ENCODE data around the gene CHRND. TPM values are rescaled to one million over a fixed set of nuclear protein-coding genes. Genes with fewer than 3 reads are reported as not detected.

The CHRND gene
- total and polyA plus RNA-seq, 4 donors: not detected

DNA sequence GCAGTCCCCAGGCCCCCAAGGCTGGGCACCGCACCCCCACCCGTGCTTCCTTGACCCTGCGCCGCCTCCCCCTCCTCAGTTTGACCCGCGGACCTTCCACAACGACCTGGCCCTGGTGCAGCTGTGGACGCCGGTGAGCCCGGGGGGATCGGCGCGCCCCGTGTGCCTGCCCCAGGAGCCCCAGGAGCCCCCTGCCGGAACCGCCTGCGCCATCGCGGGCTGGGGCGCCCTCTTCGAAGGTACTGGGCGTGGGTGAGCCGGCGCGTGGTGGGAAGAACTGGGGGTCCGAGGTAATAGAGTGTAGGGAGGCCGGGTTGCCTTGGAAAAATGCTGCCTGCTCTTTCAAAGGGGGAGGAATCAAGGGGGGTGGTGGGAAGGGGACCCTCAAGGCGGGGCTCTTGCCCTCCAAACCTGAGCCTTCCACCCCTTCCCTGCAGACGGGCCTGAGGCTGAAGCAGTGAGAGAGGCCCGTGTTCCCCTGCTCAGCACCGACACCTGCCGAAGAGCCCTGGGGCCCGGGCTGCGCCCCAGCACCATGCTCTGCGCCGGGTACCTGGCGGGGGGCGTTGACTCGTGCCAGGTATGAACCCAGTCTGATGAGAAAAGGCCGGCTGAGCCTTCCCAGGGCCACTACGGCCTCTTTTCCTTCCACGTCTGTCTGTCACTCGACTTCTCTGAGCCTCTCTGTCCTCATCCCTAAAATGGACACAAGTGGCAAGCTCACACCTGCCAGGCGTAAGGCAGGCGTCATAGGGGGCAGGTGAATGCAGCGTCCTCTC is 3.1 kb upstream of the CHRND start (continued):
- TF ChIP-seq EGR1 (IDR thresholded peaks at IDR 0.05; ENCODE audit: low read depth in 2 of 2) (no peak), SP1 (IDR thresholded peaks at IDR 0.05) (no peak), MAX (IDR thresholded peaks at IDR 0.05) (no peak), TAF1 (conservative IDR thresholded peaks at IDR 0.05) (no peak), RAD21 (IDR thresholded peaks at IDR 0.05) (no peak), HNF4A (conservative IDR thresholded peaks at IDR 0.05) (no peak)

- TF ChIP-seq EGR1 (IDR thresholded peaks at IDR 0.05; ENCODE audit: low read depth in 2 of 2): no peak
- TF ChIP-seq NR2F2 (IDR thresholded peaks at IDR 0.05): no peak
- TF ChIP-seq SP1 (IDR thresholded peaks at IDR 0.05): no peak
- no peak for TF ChIP-seq JUND (IDR thresholded peaks at IDR 0.05)
- no peak for TF ChIP-seq RXRA (IDR thresholded peaks at IDR 0.05)
- Histone ChIP-seq H3K9ac (ENCODE audit: low read depth in 1 of 2, low read length in 2 of 2) (no peak overlapping the region), H3K27me3 (ENCODE audit: control insufficient read depth in 4 of 4, insufficient read depth in 4 of 4, low read length in 3 of 4) (peaks cover 0 to 10% (median 5%) of the 10 kb centered on the region in 4 donors), H3K9me3 (ENCODE audit: control insufficient read depth in 4 of 4, low read length in 3 of 4) (no peaks in the 10 kb centered on the region), H3K4me3 (ENCODE audit: low read depth in 1 of 3, low read length in 3 of 3) (peak overlapping the region in 1 of 3 donors; percentile 22), H3K36me3 (ENCODE audit: control insufficient read depth in 4 of 4, insufficient read depth in 3 of 4, low read depth in 1 of 4, low read length in 3 of 4) (no peaks in the 10 kb centered on the region), H3K4me1 (ENCODE audit: control insufficient read depth in 4 of 4, insufficient read depth in 4 of 4, low read length in 3 of 4) (peaks cover 7 to 22% (median 13%) of the 10 kb centered on the region in 4 donors), H3K27ac (ENCODE audit: low read depth in 1 of 2, low read length in 2 of 2) (no peak overlapping the region)
- WGBS: 16% methylated on average over 16 of the region's 16 CpGs
- DNase-seq (ENCODE audit: low spot score): no peak
Measured at GRCh38 chr2:232523402-232523681, 2.6 kb upstream of the CHRND start.

DNA sequence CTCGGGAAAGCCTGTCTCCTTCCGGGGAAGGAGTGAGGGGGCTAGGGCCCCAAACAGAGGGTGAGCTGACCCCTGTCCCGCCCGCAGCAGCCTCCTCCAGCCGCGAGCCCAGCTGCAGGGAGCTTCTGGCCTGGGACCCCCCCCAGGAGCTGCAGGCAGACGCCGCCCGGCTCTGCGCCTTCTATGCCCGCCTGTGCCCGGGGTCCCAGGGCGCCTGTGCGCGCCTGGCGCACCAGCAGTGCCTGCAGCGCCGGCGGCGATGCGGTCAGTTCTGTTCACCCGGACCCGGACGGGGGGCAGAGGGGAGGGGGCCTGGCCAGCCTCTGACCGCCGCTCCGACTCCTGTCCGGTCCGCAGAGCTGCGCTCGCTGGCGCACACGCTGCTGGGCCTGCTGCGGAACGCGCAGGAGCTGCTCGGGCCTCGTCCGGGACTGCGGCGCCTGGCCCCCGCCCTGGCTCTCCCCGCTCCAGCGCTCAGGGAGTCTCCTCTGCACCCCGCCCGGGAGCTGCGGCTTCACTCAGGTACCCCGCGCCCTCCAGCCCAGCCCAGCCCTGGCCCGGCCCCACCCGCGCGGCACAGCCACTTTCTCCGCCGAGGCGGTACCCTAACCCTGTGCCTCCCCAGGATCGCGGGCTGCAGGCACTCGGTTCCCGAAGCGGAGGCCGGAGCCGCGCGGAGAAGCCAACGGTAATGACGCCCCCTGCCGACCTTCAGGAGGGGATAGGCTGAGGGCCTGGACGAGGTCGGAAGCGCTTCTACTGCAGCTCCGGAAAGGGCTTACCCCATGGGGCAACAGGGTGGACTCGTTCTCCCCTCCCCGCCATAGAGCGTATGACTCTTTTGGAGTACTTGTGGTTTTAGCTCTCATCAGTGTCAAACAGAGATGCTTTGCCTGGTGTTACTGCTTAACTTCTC is 2.0 kb upstream of the CHRND start:
- Histone ChIP-seq H3K9ac (ENCODE audit: low read depth in 1 of 2, low read length in 2 of 2) (no peak overlapping the region), H3K27ac (ENCODE audit: low read depth in 1 of 2, low read length in 2 of 2) (no peak overlapping the region), H3K36me3 (ENCODE audit: control insufficient read depth in 4 of 4, insufficient read depth in 3 of 4, low read depth in 1 of 4, low read length in 3 of 4) (no peaks in the 10 kb centered on the region), H3K4me1 (ENCODE audit: control insufficient read depth in 4 of 4, insufficient read depth in 4 of 4, low read length in 3 of 4) (peaks cover 7 to 22% (median 13%) of the 10 kb centered on the region in 4 donors), H3K9me3 (ENCODE audit: control insufficient read depth in 4 of 4, low read length in 3 of 4) (no peaks in the 10 kb centered on the region), H3K27me3 (ENCODE audit: control insufficient read depth in 4 of 4, insufficient read depth in 4 of 4, low read length in 3 of 4) (peaks cover 0 to 10% (median 5%) of the 10 kb centered on the region in 4 donors), H3K4me3 (ENCODE audit: low read depth in 1 of 3, low read length in 3 of 3) (peak overlapping the region in 1 of 3 donors; percentile 22)
- 2% methylated on average over 75 of the region's 75 CpGs for WGBS
- no peak for DNase-seq (ENCODE audit: low spot score)
- TF ChIP-seq RXRA (IDR thresholded peaks at IDR 0.05): no peak
- TF ChIP-seq RAD21 (IDR thresholded peaks at IDR 0.05): no peak
- no peak for TF ChIP-seq YY1 (IDR thresholded peaks at IDR 0.05)
- TF ChIP-seq HNF4A (conservative IDR thresholded peaks at IDR 0.05): no peak

DNA sequence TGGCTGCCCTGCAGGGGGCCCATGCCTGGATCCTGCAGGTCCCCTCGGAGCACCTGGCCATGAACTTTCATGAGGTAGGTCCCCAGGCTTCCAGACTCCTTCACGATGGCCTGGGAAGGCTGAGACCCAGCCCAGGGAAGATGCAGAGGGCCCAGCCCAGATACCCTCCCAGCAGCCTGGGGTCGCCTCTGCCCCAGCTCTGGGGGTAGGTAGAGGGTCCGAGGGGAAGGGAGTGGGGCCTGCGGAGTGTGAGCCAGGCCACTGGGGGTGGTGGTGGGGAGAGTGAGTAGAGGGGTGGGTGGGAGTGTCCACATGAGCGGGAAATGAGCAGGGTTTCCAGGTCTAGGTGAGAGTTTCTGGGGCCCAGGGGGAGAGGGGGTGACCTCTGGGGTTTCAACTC is 1.2 kb upstream of the CHRND start:
- H3K36me3 ChIP-seq (ENCODE audit: control insufficient read depth in 4 of 4, insufficient read depth in 3 of 4, low read depth in 1 of 4, low read length in 3 of 4): no peaks in the 10 kb centered on the region
- 64% methylated on average over 6 of the region's 6 CpGs for WGBS
- H3K4me3 ChIP-seq (ENCODE audit: low read depth in 1 of 3, low read length in 3 of 3): no peak overlapping the region
- peaks cover 7 to 22% (median 13%) of the 10 kb centered on the region in 4 donors for H3K4me1 ChIP-seq (ENCODE audit: control insufficient read depth in 4 of 4, insufficient read depth in 4 of 4, low read length in 3 of 4)
- TF ChIP-seq, protein P1, sequence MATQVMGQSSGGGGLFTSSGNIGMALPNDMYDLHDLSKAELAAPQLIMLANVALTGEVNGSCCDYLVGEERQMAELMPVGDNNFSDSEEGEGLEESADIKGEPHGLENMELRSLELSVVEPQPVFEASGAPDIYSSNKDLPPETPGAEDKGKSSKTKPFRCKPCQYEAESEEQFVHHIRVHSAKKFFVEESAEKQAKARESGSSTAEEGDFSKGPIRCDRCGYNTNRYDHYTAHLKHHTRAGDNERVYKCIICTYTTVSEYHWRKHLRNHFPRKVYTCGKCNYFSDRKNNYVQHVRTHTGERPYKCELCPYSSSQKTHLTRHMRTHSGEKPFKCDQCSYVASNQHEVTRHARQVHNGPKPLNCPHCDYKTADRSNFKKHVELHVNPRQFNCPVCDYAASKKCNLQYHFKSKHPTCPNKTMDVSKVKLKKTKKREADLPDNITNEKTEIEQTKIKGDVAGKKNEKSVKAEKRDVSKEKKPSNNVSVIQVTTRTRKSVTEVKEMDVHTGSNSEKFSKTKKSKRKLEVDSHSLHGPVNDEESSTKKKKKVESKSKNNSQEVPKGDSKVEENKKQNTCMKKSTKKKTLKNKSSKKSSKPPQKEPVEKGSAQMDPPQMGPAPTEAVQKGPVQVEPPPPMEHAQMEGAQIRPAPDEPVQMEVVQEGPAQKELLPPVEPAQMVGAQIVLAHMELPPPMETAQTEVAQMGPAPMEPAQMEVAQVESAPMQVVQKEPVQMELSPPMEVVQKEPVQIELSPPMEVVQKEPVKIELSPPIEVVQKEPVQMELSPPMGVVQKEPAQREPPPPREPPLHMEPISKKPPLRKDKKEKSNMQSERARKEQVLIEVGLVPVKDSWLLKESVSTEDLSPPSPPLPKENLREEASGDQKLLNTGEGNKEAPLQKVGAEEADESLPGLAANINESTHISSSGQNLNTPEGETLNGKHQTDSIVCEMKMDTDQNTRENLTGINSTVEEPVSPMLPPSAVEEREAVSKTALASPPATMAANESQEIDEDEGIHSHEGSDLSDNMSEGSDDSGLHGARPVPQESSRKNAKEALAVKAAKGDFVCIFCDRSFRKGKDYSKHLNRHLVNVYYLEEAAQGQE (IDR thresholded peaks at IDR 0.05): no peak
- TF ChIP-seq HNF4A (conservative IDR thresholded peaks at IDR 0.05) (no peak), JUND (IDR thresholded peaks at IDR 0.05) (no peak), TAF1 (conservative IDR thresholded peaks at IDR 0.05) (no peak), YY1 (IDR thresholded peaks at IDR 0.05) (no peak), FOXA1 (IDR thresholded peaks at IDR 0.05) (no peak), MAX (IDR thresholded peaks at IDR 0.05) (no peak), FOXA2 (IDR thresholded peaks at IDR 0.05) (no peak), ZBTB33 (IDR thresholded peaks at IDR 0.05) (no peak)
- no peak overlapping the region for H3K27ac ChIP-seq (ENCODE audit: low read depth in 1 of 2, low read length in 2 of 2)
- no peak for DNase-seq (ENCODE audit: low spot score)
- no peaks in the 10 kb centered on the region for H3K9me3 ChIP-seq (ENCODE audit: control insufficient read depth in 4 of 4, low read length in 3 of 4)
- peaks cover 0 to 10% (median 5%) of the 10 kb centered on the region in 4 donors for H3K27me3 ChIP-seq (ENCODE audit: control insufficient read depth in 4 of 4, insufficient read depth in 4 of 4, low read length in 3 of 4)
- H3K9ac ChIP-seq (ENCODE audit: low read depth in 1 of 2, low read length in 2 of 2): no peak overlapping the region

Measured in liver (tissue), 9 donors.